22Rv1 (cell line): ENCODE data around the gene SORCS2.

Source experiments
- ZFX ChIP-seq: fragments of 450-650 bp; IDR thresholded peaks from 2 replicates; pipeline ENCODE4 v1.6.1; 2017; ENCODE audit warnings: antibody characterized with exemption, borderline replicate concordance
- TF ChIP-seq, protein P1 (sequence below): fragments of 450-650 bp; IDR thresholded peaks from 2 replicates; pipeline ENCODE4 v1.5.1; 2017; ENCODE audit warnings: mild to moderate bottlenecking

DNA sequence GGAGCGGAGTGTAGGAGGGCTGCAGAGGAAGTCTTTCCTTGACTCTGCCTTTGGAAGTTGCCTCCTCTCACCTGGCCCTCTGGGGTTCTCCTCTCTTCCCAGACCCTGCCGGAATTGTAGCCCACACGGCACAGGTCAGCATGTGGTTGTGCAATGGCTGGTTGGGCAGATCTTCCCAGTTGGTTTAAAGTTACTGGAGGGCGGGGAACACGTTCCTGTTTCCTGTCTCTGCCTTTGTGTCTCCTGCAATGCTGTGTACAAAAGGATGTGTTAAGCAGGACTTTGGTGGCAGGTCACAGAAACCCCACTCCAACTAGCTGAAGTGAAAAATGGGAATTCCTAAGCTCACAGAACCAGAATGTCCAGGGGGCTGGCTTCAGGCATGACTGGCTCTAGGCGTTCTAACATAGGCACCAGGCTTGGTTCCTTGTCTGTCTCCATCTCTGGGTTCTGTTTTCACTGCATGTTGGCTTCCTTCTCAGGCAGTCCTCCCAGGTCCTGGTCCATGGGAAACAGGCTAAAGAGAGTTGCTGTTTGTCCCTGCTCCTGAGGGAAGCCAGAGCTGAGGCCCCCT is 19.9 kb downstream of the SORCS2 start:
- TF ChIP-seq, protein P1, sequence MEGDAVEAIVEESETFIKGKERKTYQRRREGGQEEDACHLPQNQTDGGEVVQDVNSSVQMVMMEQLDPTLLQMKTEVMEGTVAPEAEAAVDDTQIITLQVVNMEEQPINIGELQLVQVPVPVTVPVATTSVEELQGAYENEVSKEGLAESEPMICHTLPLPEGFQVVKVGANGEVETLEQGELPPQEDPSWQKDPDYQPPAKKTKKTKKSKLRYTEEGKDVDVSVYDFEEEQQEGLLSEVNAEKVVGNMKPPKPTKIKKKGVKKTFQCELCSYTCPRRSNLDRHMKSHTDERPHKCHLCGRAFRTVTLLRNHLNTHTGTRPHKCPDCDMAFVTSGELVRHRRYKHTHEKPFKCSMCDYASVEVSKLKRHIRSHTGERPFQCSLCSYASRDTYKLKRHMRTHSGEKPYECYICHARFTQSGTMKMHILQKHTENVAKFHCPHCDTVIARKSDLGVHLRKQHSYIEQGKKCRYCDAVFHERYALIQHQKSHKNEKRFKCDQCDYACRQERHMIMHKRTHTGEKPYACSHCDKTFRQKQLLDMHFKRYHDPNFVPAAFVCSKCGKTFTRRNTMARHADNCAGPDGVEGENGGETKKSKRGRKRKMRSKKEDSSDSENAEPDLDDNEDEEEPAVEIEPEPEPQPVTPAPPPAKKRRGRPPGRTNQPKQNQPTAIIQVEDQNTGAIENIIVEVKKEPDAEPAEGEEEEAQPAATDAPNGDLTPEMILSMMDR: no peak
- no peak for TF ChIP-seq ZFX
